RWPE1 (cell line): ENCODE data around the gene APOL3.
"Not testable (repeated sequence)": the region's sequence is repeated elsewhere in the genome, so short reads cannot be mapped to it uniquely, and the experiment has no call there.

ENCODE experiments used
- CTCF ChIA-PET: fragments of 350-600 bp; sonication (Branson Sonifier 250); formaldehyde crosslinking; extraction: SDS; loops from one replicate; lab custom pipeline; 2021; lab: Yijun Ruan, JAX
- POLR2A ChIA-PET: fragments of 400-600 bp; formaldehyde crosslinking; extraction: SDS; loops from one replicate; lab custom pipeline; 2020; ENCODE audit warnings: antibody characterized with exemption; ENCODE audit not compliant: low non-redundant PET; lab: Yijun Ruan, JAX
- DNase-seq: peaks from one replicate; pipeline ENCODE4 v3.0.0; 2012; ENCODE audit warnings: low spot score
- H3K27ac ChIP-seq: fragments of 450-650 bp; 2 replicates; pipeline ENCODE4 v1.5.1; 2017
- CTCF ChIP-seq: fragments of 450-650 bp; conservative IDR thresholded peaks from 2 replicates; pipeline ENCODE4 v1.5.1; 2017; ENCODE audit warnings: low read depth, mild to moderate bottlenecking

Gene APOL3

GRCh38 chr22:36163497-36163896 is 2.9 kb upstream of the APOL3 start:
- CTCF ChIA-PET: interaction anchor here (1.0 kb wide), 1 partner anchor 76 kb away, joined by 3 read pairs; the partner anchor contains the start of gene APOL2

DNA sequence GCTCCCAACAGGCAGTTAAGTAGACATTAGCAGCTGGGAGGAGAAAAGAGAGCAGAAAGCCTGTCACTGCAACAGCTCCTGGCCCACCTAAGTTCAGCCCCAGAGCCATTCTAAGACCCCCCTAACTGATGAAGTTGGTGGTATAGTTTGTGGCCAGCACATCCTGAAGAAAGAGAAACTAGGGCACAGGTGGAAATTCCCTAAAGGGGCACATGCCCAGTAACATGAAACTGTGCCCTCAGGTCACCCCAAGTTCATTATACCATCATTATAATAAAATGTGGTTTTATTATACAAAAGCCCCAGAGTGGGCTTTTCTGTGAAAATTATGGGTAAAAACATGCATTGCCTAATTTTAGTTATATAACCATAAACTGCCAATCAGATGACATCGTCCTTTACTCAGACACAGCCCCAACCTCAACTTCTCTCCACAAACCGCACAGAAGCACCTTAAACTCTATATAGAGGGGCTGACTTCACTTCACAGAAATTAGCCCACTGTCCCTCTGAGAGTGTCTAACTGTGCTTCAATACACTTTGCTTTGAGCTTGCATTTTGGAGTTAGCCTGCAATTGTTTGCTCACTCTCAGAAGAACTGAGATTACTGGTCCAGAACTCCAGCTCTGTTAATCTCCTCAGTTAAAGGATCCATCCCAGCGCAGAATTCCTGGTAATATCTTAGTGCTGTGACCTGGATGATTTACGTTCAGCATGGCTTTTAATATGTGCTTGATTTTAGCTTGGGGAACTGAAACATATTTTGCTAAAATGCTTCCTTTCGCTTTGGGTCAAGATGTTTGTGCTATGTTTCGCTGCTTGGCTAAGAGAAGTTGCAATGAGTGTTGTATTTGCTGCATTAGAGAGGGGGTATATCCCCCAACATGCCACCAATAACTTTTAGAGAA is 1.8 kb upstream of the APOL3 start:
- no peak overlapping the region for H3K27ac ChIP-seq
- TF ChIP-seq CTCF: no peak
- no peak for DNase-seq
- POLR2A ChIA-PET: no interaction called here
- CTCF ChIA-PET: interaction anchor here (1.0 kb wide), 1 partner anchor 77 kb away, joined by 3 read pairs; the partner anchor contains the start of gene APOL2

More at GRCh38 chr22:36163497-36163896, 2.9 kb upstream of the APOL3 start:
- POLR2A ChIA-PET: no interaction called here
- TF ChIP-seq CTCF: no peak
- no peak for DNase-seq
- H3K27ac ChIP-seq: no peak overlapping the region

- POLR2A ChIA-PET, H3K27ac ChIP-seq, CTCF ChIA-PET, DNase-seq: not testable (repeated sequence)
These were observed 1.2 kb upstream of the APOL3 start for GRCh38 chr22:36161793-36162126.

DNA sequence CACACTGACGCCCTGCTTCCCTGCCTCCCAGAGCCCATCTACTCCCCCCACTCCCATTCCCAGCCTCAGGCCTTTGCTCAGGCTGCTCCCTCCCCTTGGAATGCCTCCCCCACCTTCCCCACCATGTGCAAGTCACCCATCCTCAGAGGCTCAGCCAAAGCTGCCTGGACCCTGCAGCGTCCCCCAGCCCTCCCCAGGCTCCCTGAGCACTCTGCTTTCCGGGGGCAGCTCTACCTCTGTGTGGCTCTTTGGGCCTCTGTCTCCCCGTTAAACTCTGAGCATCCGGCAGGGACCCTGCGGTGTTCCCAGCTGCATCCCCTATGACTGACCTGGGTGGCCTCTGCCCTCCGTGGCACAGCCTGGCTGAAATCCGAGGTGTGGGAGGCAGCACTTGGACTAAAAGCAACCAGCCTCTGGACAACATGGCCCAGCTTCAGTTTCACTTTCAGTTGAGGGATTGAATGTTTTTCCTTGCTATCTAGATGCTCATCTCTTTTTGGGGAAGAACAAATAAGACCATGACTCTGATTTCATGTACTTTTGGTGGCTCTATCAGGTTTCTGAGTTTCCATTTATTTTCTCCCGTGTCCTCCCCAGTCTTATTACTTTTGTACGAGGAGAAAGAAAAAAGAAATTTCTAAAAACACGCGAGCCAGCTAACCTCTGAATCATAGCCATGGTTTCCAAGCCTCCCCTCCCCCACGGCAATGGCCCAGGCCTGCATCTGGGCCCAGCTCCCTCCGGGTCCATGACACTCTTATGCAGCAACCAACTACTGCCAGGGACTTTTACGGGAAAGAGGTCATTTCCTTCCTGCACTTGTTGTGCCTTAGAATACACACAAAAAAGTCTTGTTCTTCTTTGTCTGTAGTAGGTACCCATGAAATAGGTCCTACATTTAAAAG is 3.8 kb downstream of the APOL3 start:
- no peak for TF ChIP-seq CTCF
- ChIA-PET POLR2A (no interaction called here), CTCF (no interaction called here)
- peak overlapping the region; percentile 77 for H3K27ac ChIP-seq
- DNase-seq: peak; percentile 46

GRCh38 chr22:36156119-36156514 is 4.4 kb downstream of the APOL3 start:
- ChIA-PET CTCF (no interaction called here), POLR2A (no interaction called here)
- TF ChIP-seq CTCF: no peak
- DNase-seq: no peak
- peak overlapping the region; percentile 77 for H3K27ac ChIP-seq

DNA sequence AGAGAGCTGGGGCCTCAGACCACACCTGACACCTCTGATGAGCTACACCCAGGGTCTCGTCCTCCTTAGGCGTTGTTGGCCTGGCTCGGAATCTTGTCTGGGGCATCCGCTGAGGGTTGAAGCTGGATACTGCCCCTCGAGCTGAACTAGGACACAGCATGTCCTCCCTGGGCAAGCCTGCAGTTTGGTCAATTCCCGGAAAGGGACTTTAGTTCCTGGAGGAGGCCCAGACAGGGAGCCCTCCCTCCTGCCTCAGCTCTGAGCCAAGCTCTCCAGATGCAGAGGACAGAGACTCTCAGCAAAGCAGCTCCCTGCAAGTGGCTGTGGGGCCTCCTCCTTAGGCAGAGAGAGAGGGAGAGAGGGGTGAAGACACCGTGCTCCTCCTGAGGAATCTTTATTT is 4.9 kb downstream of the APOL3 start:
- ChIA-PET POLR2A (no interaction called here), CTCF (no interaction called here)
- H3K27ac ChIP-seq: no peak overlapping the region
- no peak for TF ChIP-seq CTCF
- DNase-seq: no peak
